NAMALWA (cell line): ENCODE measurements around the gene DRAM1.
"Not testable (repeated sequence)": the region's sequence is repeated elsewhere in the genome, so short reads cannot be mapped to it uniquely, and the experiment has no call there.

Experiments
- DNase-seq: peaks from one replicate; pipeline ENCODE4 v3.0.0-alpha.2; 2015; ENCODE audit warnings: low spot score

Gene DRAM1

GRCh38 chr12:101876861-101877805 is at the start of gene DRAM1:
TSS of gene DRAM1 (plus strand) at chr12:101877580. CDS start at chr12:101877790, 210 bp downstream.
- DNase-seq = no peak

GRCh38 chr12:101828463-101829196 is 48.8 kb upstream of the DRAM1 start:
- peak; percentile 44 for DNase-seq

DNA sequence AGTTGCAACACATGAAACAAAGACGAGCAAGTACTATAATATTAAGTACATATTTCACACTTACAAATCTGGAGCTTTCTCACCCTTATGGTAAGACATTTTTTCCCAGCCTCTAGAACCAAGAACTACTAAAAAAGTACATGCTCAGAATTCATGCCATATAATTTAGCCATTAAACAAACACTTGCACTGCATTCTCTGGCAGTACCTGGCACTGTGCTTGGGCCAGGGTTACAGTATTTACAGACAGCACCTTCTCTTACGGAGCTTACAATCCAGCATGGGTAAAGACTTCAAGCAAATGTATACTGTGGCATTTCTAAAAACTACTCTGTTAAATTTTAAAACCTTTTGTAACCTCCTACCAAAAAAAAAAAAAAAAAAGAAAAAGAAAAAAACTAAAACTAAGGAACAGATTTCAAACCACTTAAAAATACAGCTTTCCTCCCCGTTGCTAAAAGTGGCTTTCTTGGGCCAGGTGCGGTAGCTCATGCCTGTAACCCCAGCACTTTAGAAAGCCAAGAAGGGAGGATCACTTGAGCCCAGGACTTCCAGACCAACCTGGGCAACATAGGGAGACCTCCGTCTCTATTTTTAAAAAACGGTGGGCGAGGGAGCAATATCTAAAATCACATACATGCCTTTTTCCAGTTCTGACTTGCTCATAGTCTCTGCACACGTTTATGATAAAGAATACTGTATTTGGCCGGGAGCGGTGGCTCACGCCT is 47.6 kb upstream of the DRAM1 start:
- peak; percentile 56 for DNase-seq

DNA sequence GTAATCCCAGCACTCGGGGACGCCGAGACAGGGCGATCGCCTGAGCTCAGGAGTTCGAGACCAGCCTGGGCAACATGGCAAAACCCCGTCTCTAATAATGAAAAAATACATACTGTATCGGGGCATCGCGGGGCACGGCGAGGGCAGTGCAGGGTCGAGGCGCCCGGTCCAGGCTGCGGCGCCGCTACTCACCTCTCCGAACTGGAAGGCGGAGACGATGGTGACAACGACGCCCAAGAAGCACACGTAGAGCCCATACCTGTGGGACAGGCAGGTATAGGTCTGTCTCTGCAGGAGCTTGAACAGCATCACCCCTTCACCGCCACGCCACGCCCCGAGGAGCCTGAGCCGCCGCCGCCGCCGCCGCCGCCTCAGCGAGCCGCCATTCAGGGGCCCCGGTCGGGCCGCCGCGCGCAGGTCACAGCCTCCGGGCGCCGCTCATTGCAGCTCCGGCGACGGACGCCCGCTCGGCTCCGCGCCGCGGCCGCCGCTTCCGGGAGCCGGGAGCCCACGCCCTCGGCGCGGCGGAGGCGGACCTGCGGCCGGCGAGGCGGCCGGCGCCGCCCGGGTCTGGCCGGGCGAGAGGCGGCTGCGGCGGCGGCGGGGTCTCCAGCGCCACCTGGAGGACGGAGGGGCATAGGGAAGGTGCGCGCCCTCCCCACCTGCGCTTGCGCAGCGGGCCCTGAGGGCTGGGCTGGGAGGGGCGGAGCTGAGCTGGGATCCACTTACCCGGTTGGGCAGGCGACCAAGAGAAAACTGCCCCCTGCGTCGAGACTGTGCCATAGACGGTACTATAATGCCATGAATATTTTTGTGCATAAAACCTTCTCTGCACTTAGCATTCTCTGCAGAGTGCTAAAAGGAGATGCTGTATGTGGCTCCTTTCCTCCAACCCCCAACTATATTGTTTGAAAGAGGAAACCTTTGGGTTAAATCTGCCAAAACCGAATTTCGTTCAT is 46.7 kb upstream of the DRAM1 start, which contains the start of gene GNPTAB:
Gene GNPTAB, minus strand, starts transcription at position 593 of the 959 bp plus-strand sequence. Its CDS starts 284 bp downstream, at position 309.
- peak; percentile 95 for DNase-seq

DNA sequence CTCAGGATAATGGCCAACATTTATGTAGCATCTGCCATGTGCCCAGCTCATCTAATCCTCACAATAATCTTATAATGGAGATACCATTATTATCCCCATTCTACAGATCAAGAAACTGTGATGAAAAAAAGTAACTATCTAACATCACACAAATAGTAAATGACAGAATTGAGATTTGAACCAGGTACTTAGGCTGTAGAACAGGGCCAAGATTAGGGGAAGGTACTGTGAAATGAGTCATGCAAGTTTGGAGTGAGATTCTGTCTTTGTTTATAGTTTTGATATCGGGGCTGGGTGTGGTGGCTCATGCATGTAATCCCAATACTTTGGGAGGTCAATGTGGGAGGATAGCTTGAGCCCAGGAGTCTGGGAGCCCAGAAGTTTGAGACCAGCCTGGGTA is 45.4 kb upstream of the DRAM1 start:
- DNase-seq = no peak

GRCh38 chr12:101838628-101839323 is 38.6 kb upstream of the DRAM1 start:
- DNase-seq = peak; percentile 30

GRCh38 chr12:101839324-101840283 is 37.8 kb upstream of the DRAM1 start:
- peak; percentile 83 for DNase-seq

DNA sequence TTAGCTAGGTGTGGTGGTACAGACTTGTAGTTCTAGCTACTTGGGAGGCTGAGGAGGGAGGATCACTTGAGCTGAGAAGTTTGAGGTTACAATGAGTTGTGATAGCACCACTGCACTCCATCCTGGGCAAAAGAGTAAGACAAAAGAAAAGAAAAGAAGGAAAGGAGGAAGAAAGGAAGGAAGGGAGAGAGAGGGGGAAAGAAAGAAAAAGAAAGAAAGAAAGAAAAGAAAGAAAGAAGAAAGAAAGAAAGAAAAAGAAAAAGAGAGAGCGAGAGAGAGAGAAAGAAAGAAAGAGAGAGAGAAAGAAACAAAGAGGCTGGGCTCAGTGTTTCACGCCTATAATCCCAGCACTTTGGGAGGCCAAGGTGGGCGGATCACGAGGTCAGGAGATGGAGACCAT is 36.3 kb upstream of the DRAM1 start:
- DNase-seq = no peak

DNA sequence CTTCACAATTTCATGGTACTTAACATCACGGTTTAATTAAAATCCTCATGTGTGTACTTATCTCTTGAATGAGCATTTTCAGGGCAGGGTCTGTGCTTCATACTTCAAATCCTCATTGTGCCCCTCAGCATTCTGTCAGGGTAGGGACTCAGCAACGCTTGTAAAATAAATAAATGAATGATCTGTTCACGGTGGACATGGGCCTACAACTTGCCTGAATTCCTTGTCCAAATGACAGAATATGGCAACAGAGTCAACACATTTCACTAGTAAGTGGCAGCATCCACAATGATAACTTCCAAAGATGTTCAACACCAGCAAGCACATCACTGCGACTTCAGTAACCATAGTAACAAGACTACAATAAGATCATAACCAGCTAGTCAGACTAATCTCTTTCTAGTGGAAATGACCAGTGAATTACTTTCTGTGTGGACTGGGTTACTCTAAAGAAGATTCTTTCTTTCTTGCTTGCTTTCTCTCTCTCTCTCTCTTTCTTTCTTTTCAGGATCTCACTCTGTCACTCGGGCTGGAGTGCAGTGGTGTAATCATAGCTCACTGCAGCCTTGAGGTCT is 32.2 kb upstream of the DRAM1 start:
- DNase-seq = no peak

- no peak for DNase-seq
Measured at GRCh38 chr12:101847325-101847724, 30.1 kb upstream of the DRAM1 start.

- no peak for DNase-seq
Measured at GRCh38 chr12:101850199-101850598, 27.2 kb upstream of the DRAM1 start.

GRCh38 chr12:101852998-101853397 is 24.4 kb upstream of the DRAM1 start:
- no peak for DNase-seq

DNA sequence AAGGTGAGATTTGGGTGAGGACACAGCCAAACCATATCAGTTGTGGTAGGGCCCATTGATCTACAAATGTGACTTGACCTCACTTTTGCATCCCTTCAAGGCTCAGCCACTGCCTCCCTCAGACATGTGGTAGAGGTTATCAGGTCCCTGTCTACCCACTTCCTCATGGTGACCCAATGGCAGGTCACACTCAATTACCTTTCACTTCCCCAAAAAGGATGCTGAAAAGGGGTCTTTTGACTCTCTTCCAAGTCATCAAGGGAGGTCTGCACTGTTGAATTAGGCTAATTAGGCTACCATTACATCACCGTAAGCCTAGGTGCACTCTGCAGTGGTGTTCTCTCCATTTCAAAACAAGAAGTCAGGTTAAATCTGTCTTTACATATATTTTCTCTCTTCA is 22.6 kb upstream of the DRAM1 start:
- DNase-seq = peak; percentile 25

GRCh38 chr12:101855364-101855884 is 22.0 kb upstream of the DRAM1 start:
- DNase-seq = peak; percentile 17

GRCh38 chr12:101855976-101856375 is 21.4 kb upstream of the DRAM1 start:
- no peak for DNase-seq

DNA sequence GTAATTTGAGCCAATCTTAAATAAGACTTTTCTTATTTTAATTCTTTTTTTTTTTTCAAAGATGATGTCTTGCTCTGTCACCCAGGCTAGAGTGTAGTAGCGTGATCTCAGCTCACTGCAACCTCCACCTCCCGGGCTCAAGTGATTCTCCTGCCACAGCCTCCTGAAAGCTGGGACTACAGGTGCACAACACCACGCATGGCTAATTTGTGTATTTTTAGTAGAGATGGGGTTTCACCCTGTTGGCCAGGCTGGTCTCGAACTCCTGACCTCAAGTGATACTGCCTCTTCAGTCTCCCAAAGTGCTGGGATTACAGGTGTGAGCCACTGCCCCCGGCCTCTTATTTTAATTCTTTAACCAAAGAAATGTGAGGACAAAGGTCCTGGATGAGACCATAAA is 20.8 kb upstream of the DRAM1 start:
- DNase-seq = not testable (repeated sequence)

DNA sequence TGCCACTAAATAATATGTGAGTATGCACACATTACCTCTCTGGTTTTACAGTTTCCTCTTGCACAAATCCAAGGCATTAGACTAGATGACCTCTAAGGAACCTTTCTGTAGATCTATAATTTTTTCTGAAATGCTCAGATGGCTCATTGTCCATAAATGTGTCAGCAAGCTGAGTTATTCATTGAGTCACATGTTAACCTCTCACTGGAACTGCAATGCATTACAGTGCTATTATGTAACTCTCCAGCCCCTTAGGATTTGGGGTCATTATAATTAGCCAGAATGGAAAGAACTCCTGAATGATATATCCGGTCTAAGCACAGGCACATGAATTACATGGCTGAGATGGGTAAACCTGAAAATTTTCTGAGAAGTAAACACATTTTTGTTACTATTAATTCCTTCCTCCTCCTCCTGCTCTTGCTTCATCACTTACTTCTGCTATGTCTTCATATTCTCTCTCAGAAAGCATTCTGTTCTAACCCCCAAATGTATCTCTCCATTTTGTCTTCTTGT is 20.3 kb upstream of the DRAM1 start:
- no peak for DNase-seq

DNA sequence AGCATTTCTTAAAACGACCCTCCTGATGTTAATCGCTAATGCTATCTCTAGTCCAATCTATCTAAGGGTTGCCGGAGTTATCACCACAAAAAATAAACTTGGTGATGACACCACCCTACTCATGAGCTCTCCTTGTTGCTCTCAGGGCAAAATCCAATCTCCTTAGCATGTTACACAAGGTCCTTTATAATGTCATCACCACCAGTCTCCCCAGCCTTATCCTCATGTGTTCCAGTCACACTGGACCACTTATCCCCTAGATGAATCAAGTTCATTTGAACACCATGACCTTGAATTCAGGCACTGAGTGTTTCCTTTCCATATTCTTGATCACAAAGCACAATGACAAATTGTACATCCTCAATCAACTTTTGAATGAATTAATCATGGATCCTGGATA is 19.0 kb upstream of the DRAM1 start:
- no peak for DNase-seq
